Liver (tissue), 3 donors: ENCODE data around the gene ARFGAP1.

ENCODE experiments used
- MAX ChIP-seq: IDR thresholded peaks from 2 replicates; pipeline ENCODE4 v1.6.1; 2016; ENCODE audit warnings: antibody characterized with exemption
- TAF1 ChIP-seq: conservative IDR thresholded peaks from 2 replicates; pipeline ENCODE4 v1.6.1; 2016; ENCODE audit warnings: antibody characterized with exemption, mild to moderate bottlenecking
- YY1 ChIP-seq: IDR thresholded peaks from 2 replicates; pipeline ENCODE4 v1.6.1; 2016; ENCODE audit warnings: antibody characterized with exemption, mild to moderate bottlenecking
- TF ChIP-seq, protein P1 (sequence below): fragments of 150-350 bp; IDR thresholded peaks from 2 replicates; pipeline ENCODE4 v1.5.1; 2017; ENCODE audit warnings: improper control_type of control experiment, low read depth, low read length; ENCODE audit not compliant: missing input control
- TF ChIP-seq, protein P2 (sequence below): IDR thresholded peaks from 2 replicates; pipeline ENCODE4 v1.6.1; 2016; ENCODE audit warnings: antibody characterized with exemption, mild to moderate bottlenecking
- TF ChIP-seq, protein P3 (sequence below): IDR thresholded peaks from 2 replicates; pipeline ENCODE4 v1.6.1; 2016; ENCODE audit warnings: antibody characterized with exemption
- TF ChIP-seq, protein P4 (sequence below): IDR thresholded peaks from 2 replicates; pipeline ENCODE4 v1.6.1; 2016; ENCODE audit warnings: antibody characterized with exemption
- donor health status: healthy.
- donor health status: healthy.

- TF ChIP-seq, protein P1, sequence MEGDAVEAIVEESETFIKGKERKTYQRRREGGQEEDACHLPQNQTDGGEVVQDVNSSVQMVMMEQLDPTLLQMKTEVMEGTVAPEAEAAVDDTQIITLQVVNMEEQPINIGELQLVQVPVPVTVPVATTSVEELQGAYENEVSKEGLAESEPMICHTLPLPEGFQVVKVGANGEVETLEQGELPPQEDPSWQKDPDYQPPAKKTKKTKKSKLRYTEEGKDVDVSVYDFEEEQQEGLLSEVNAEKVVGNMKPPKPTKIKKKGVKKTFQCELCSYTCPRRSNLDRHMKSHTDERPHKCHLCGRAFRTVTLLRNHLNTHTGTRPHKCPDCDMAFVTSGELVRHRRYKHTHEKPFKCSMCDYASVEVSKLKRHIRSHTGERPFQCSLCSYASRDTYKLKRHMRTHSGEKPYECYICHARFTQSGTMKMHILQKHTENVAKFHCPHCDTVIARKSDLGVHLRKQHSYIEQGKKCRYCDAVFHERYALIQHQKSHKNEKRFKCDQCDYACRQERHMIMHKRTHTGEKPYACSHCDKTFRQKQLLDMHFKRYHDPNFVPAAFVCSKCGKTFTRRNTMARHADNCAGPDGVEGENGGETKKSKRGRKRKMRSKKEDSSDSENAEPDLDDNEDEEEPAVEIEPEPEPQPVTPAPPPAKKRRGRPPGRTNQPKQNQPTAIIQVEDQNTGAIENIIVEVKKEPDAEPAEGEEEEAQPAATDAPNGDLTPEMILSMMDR: no peak
- TF ChIP-seq TAF1: no peak
- TF ChIP-seq, protein P2, sequence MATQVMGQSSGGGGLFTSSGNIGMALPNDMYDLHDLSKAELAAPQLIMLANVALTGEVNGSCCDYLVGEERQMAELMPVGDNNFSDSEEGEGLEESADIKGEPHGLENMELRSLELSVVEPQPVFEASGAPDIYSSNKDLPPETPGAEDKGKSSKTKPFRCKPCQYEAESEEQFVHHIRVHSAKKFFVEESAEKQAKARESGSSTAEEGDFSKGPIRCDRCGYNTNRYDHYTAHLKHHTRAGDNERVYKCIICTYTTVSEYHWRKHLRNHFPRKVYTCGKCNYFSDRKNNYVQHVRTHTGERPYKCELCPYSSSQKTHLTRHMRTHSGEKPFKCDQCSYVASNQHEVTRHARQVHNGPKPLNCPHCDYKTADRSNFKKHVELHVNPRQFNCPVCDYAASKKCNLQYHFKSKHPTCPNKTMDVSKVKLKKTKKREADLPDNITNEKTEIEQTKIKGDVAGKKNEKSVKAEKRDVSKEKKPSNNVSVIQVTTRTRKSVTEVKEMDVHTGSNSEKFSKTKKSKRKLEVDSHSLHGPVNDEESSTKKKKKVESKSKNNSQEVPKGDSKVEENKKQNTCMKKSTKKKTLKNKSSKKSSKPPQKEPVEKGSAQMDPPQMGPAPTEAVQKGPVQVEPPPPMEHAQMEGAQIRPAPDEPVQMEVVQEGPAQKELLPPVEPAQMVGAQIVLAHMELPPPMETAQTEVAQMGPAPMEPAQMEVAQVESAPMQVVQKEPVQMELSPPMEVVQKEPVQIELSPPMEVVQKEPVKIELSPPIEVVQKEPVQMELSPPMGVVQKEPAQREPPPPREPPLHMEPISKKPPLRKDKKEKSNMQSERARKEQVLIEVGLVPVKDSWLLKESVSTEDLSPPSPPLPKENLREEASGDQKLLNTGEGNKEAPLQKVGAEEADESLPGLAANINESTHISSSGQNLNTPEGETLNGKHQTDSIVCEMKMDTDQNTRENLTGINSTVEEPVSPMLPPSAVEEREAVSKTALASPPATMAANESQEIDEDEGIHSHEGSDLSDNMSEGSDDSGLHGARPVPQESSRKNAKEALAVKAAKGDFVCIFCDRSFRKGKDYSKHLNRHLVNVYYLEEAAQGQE: no peak
- TF ChIP-seq, protein P3, sequence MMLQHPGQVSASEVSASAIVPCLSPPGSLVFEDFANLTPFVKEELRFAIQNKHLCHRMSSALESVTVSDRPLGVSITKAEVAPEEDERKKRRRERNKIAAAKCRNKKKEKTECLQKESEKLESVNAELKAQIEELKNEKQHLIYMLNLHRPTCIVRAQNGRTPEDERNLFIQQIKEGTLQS: no peak
- no peak for TF ChIP-seq MAX
- TF ChIP-seq, protein P4, sequence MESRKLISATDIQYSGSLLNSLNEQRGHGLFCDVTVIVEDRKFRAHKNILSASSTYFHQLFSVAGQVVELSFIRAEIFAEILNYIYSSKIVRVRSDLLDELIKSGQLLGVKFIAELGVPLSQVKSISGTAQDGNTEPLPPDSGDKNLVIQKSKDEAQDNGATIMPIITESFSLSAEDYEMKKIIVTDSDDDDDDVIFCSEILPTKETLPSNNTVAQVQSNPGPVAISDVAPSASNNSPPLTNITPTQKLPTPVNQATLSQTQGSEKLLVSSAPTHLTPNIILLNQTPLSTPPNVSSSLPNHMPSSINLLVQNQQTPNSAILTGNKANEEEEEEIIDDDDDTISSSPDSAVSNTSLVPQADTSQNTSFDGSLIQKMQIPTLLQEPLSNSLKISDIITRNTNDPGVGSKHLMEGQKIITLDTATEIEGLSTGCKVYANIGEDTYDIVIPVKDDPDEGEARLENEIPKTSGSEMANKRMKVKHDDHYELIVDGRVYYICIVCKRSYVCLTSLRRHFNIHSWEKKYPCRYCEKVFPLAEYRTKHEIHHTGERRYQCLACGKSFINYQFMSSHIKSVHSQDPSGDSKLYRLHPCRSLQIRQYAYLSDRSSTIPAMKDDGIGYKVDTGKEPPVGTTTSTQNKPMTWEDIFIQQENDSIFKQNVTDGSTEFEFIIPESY: no peak
- no peak for TF ChIP-seq YY1
Observed at GRCh38 chr20:63323357-63323981, 50.9 kb downstream of the ARFGAP1 start.
